KMS-11 (cell line): ENCODE results near the gene LCE2A.
A peak's percentile ranks its signal among the peaks of the same experiment; 100 is the strongest.

Source experiments
- H2AFZ ChIP-seq: fragments of 200-600 bp; sonication (generic); 2 replicates; pipeline ENCODE4 v1.6.1; 2016; ENCODE audit warnings: antibody characterized with exemption, mixed run types, low read depth
- H3K27ac ChIP-seq: fragments of 200-600 bp; sonication (generic); 2 replicates; pipeline ENCODE4 v1.6.1; 2016; ENCODE audit warnings: mild to moderate bottlenecking, mixed run types
- H3K27me3 ChIP-seq: fragments of 200-600 bp; sonication (generic); 2 replicates; pipeline ENCODE4 v1.6.1; 2017; ENCODE audit warnings: mild to moderate bottlenecking, low read depth, mixed run types, moderate library complexity; ENCODE audit not compliant: insufficient read depth
- H3K36me3 ChIP-seq: fragments of 200-600 bp; sonication (generic); 2 replicates; pipeline ENCODE4 v1.6.1; 2017; ENCODE audit warnings: mild to moderate bottlenecking, mixed run types; ENCODE audit not compliant: insufficient read depth
- H3K4me1 ChIP-seq: fragments of 200-600 bp; sonication (generic); 2 replicates; pipeline ENCODE4 v1.6.1; 2016; ENCODE audit warnings: mild to moderate bottlenecking, low read depth, mixed run types; ENCODE audit not compliant: poor library complexity, severe bottlenecking
- H3K4me2 ChIP-seq: fragments of 200-600 bp; sonication (generic); 2 replicates; pipeline ENCODE4 v1.7.0; 2016; ENCODE audit warnings: mild to moderate bottlenecking, mixed run types
- H3K4me3 ChIP-seq: fragments of 200-600 bp; sonication (generic); IDR thresholded peaks from 2 replicates; pipeline ENCODE4 v1.6.1; 2017; ENCODE audit warnings: low read depth, low read length, mixed read lengths; ENCODE audit not compliant: insufficient read depth
- H3K79me2 ChIP-seq: fragments of 200-600 bp; sonication (generic); 2 replicates; pipeline ENCODE4 v1.6.1; 2016; ENCODE audit warnings: low read depth, mixed run types; ENCODE audit not compliant: insufficient read depth
- H3K9ac ChIP-seq: fragments of 200-600 bp; sonication (generic); 2 replicates; pipeline ENCODE4 v1.6.1; 2016; ENCODE audit warnings: mild to moderate bottlenecking, mixed run types
- H4K20me1 ChIP-seq: fragments of 200-600 bp; sonication (generic); 2 replicates; pipeline ENCODE4 v1.6.1; 2016; ENCODE audit warnings: mild to moderate bottlenecking, mixed run types; ENCODE audit not compliant: insufficient read depth
- TF ChIP-seq, protein P1 (sequence below): fragments of 200-600 bp; sonication (generic); conservative IDR thresholded peaks from 2 replicates; pipeline ENCODE4 v1.6.1; 2017; ENCODE audit warnings: low read depth, mild to moderate bottlenecking, antibody characterized with exemption, low read length, moderate library complexity, mixed read lengths

LCE2A gene, protein sequence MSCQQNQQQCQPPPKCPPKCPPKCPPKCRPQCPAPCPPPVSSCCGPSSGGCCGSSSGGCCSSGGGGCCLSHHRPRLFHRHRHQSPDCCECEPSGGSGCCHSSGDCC

DNA sequence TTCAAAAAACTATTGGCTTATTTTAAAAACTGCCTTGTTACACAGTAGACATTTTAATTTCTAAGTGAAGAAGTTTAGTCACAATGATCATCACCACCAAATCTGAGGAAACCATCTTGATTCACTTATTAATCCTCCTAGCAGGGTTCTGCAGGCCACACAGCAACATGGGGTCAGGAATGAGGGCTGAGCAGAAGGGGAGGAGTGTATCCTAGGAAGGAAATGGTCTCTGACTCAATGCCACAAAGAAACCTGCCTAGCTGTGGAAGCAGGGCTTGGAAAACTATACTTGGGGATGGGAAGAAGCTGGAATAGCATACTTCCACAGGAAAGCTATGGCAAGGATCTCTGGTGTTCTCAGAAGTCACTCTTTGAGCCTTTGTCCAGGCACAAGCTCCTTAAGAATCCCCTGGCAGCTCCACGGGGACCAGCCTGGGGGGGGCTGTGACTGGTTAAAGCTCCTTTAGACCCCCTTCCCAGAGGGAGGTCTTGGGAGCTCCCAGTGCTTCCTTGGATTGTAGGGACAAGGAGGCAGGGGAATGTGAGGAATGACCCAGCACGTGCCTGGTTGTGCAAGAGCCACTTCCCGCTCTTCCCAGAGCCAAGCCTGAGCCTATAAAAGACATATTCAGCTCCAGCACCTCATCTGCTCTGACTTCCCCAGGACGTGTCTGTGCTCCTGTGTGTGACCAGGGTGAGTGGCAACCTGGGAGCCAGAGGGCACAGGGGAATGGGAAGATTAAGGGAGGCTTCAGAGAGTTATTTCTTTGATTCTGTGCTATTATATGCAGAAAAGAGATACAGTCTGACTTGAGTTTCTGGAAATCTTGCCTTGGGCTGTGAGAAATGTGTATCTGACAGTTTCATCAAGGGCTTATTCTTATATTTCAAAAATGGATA lies at the start of gene LCE2A:
LCE2A (plus strand) TSS at position 645 of the 900 bp plus-strand sequence. CDS start 557 bp downstream, outside the sequence.
- no peak within 1 kb of the TSS for H3K9ac ChIP-seq
- no peak within 1 kb of the TSS for H3K27ac ChIP-seq
- H4K20me1 ChIP-seq: no peaks in the 10 kb centered on the region
- no peaks in the 10 kb centered on the region for H3K27me3 ChIP-seq
- H3K79me2 ChIP-seq: no peaks in the 10 kb centered on the region
- H3K4me2 ChIP-seq: no peak within 1 kb of the TSS
- H3K36me3 ChIP-seq: no peaks in the 10 kb centered on the region
- no peak within 1 kb of the TSS for H3K4me3 ChIP-seq
- no peaks in the 10 kb centered on the region for H3K4me1 ChIP-seq
- TF ChIP-seq, protein P1, sequence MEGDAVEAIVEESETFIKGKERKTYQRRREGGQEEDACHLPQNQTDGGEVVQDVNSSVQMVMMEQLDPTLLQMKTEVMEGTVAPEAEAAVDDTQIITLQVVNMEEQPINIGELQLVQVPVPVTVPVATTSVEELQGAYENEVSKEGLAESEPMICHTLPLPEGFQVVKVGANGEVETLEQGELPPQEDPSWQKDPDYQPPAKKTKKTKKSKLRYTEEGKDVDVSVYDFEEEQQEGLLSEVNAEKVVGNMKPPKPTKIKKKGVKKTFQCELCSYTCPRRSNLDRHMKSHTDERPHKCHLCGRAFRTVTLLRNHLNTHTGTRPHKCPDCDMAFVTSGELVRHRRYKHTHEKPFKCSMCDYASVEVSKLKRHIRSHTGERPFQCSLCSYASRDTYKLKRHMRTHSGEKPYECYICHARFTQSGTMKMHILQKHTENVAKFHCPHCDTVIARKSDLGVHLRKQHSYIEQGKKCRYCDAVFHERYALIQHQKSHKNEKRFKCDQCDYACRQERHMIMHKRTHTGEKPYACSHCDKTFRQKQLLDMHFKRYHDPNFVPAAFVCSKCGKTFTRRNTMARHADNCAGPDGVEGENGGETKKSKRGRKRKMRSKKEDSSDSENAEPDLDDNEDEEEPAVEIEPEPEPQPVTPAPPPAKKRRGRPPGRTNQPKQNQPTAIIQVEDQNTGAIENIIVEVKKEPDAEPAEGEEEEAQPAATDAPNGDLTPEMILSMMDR: no peak
- H2AFZ ChIP-seq: no peak within 1 kb of the TSS

DNA sequence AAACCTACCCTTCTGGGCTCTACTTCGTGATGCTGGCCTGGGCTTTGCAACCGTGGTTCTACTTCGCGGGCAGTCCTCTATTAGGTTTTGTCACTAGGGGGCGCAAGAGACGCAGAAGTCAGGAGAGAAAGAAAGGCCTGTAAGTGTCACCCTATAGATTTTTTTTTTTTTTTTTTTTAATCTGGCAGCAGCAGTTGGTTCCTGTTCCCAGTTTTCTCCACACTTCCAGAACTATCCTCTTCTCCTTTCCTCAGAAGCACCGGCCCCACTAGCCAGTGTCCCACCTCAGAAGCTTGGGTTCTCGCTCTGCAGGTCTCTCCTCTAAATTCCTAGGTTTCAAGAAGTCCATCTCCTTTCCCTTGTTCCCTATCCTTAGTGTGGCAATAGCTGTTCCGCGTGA lies 44.0 kb upstream of the LCE2A start:
- Histone ChIP-seq H3K36me3 (no peaks in the 10 kb centered on the region), H3K79me2 (no peaks in the 10 kb centered on the region), H3K4me2 (no peak overlapping the region), H4K20me1 (no peaks in the 10 kb centered on the region), H3K27me3 (no peaks in the 10 kb centered on the region), H3K4me3 (no peak overlapping the region), H2AFZ (peak overlapping the region; percentile 14; the same call in 1 of the 2 replicates), H3K9ac (no peak overlapping the region), H3K4me1 (no peaks in the 10 kb centered on the region), H3K27ac (no peak overlapping the region)
- TF ChIP-seq, protein P1: peak; percentile 100

DNA sequence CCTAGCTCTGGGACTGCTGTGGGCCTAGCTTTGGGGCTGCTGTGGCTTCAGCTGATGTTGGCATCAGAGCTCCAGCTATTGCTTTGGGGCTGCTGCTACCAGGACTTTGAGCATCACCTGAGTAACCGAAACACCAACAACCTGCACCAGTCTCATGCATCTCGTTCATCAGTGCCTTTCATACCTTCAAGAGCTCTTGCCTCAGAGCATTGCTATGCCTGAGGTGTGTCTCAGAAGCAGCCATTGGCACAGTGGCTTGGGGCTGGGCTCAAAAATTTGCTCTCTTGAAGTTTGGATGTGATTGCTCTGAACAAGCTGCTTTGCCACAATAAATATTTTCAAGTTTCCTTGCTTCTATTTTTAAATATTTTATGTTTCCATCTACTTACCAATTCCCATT lies 41.7 kb upstream of the LCE2A start:
- no peaks in the 10 kb centered on the region for H3K27me3 ChIP-seq
- H3K9ac ChIP-seq: no peak overlapping the region
- no peaks in the 10 kb centered on the region for H4K20me1 ChIP-seq
- no peak overlapping the region for H3K27ac ChIP-seq
- H3K79me2 ChIP-seq: no peaks in the 10 kb centered on the region
- H3K4me3 ChIP-seq: no peak overlapping the region
- H3K4me2 ChIP-seq: no peak overlapping the region
- no peak overlapping the region for H2AFZ ChIP-seq
- no peaks in the 10 kb centered on the region for H3K36me3 ChIP-seq
- TF ChIP-seq, protein P1: no peak
- no peaks in the 10 kb centered on the region for H3K4me1 ChIP-seq

DNA sequence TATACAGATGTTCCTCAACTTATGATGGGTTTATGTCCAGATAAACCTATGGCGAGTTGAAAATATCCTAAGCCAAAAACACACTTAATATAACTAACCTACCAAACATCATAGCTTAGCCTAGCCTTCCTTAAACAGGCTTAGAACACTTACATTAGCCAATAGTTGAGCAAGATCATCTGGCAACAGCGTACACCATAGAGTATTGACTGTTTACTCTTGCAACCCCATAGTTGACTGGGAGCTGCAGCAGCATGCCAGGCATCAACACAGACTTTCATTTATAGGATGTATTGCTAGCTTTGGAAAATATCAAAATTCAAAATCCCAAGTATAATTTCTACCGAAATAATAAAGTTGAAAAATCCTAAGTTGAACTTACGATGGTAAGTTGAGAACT lies 40.5 kb upstream of the LCE2A start:
- H3K36me3 ChIP-seq: no peaks in the 10 kb centered on the region
- H3K27me3 ChIP-seq: no peaks in the 10 kb centered on the region
- H3K4me2 ChIP-seq: no peak overlapping the region
- H3K4me3 ChIP-seq: no peak overlapping the region
- H3K9ac ChIP-seq: no peak overlapping the region
- no peaks in the 10 kb centered on the region for H3K4me1 ChIP-seq
- no peaks in the 10 kb centered on the region for H4K20me1 ChIP-seq
- H2AFZ ChIP-seq: no peak overlapping the region
- no peak overlapping the region for H3K27ac ChIP-seq
- H3K79me2 ChIP-seq: no peaks in the 10 kb centered on the region
- TF ChIP-seq, protein P1: no peak
